Measurements from ENCODE around the gene PRTG.

GRCh38 chr15:55615445-55615844 is 127.5 kb downstream of the PRTG start:
- TF ChIP-seq CTCF (IDR thresholded peaks at IDR 0.05; ENCODE audit: insufficient read depth, low read length): no peak
- no peak for TF ChIP-seq POLR2AphosphoS5 (IDR thresholded peaks at IDR 0.05; ENCODE audit: low read depth)
- TF ChIP-seq REST (IDR thresholded peaks at IDR 0.05; ENCODE audit: insufficient replicate concordance, low read depth): no peak
